VCaP (cell line): Measurements from ENCODE around the gene BTBD9.

ENCODE experiments used
- H3K27ac ChIP-seq: fragments of 450-650 bp; 2 replicates; pipeline ENCODE4 v1.5.1; 2017
- TF ChIP-seq, protein P1 (sequence below): fragments of 450-650 bp; conservative IDR thresholded peaks from 2 replicates; pipeline ENCODE4 v1.5.1; 2017; ENCODE audit warnings: mild to moderate bottlenecking, moderate library complexity

The BTBD9 gene

DNA sequence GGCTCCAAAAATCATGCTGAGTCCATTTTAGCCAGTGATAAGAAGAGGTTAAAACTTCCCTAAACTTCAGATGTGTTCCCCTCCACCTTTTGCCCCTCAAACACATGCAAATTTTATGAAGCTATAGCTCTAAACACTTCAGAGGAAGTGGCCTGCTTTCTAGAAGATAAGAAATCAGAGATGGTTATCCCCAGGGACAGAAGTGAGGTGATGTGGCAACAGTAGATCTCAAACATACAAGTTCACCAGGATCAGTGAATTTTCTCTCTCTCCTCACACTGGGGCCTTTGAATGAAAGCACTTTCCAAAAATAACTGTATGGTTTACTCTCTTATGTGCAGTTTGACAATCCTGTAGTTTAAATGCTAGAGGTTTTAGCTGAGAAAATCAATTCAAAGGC, 332.0 kb downstream of the BTBD9 start:
- H3K27ac ChIP-seq, result peak overlapping the region; percentile 95
- TF ChIP-seq, protein P1, sequence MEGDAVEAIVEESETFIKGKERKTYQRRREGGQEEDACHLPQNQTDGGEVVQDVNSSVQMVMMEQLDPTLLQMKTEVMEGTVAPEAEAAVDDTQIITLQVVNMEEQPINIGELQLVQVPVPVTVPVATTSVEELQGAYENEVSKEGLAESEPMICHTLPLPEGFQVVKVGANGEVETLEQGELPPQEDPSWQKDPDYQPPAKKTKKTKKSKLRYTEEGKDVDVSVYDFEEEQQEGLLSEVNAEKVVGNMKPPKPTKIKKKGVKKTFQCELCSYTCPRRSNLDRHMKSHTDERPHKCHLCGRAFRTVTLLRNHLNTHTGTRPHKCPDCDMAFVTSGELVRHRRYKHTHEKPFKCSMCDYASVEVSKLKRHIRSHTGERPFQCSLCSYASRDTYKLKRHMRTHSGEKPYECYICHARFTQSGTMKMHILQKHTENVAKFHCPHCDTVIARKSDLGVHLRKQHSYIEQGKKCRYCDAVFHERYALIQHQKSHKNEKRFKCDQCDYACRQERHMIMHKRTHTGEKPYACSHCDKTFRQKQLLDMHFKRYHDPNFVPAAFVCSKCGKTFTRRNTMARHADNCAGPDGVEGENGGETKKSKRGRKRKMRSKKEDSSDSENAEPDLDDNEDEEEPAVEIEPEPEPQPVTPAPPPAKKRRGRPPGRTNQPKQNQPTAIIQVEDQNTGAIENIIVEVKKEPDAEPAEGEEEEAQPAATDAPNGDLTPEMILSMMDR, result no peak

DNA sequence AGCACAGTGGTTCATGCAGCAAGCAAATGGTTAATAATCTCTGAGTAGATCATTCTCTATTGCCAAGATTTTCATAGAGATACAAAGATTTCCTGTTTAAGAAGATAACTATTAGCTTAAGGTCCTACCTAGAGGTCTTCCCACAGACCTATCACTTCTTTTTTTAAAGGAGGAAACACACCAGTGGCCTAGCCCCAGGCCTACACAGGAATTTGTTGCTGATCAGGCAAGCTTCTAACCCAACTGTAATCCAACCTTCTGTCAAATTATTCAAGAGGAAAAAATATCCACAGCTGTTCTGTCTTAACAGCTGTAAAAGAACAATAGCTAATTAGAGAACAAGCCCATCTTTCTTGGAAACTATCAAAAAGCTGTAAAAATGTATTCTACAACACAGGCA, 332.8 kb downstream of the BTBD9 start:
- H3K27ac ChIP-seq, result peak overlapping the region; percentile 95
- TF ChIP-seq, protein P1, result no peak

DNA sequence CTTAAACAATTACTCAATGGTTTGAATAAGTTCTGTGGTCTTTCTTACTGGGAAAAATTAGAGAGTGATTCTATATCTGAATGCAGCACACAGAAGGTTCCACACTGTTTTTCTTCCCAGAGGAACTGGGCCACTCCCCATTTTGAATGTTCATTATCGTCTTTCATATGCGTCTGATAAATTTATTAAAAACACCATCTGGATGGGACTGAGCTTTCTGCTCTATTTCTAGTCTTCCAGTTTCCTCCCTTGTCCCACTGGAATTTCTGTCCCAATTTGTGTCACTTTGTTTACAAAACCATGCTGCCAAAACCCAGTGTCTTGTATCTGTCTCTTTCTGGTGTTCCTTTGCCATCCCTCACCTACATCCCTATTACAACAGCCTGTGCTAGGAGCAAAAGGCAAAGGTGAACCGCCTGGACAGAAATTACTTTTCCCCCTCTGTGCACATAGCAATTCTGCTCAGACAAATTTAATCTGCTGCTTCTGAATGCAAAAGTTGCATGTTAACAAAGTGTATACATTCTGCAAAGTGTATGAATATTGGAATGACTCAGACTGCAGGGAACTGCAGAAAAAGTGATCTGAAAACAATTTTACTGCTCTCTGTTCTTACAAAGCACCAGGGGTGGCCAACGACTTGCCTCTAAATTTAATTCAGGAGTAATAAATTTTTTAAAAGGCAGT, 333.6 kb downstream of the BTBD9 start:
- TF ChIP-seq, protein P1, result no peak

DNA sequence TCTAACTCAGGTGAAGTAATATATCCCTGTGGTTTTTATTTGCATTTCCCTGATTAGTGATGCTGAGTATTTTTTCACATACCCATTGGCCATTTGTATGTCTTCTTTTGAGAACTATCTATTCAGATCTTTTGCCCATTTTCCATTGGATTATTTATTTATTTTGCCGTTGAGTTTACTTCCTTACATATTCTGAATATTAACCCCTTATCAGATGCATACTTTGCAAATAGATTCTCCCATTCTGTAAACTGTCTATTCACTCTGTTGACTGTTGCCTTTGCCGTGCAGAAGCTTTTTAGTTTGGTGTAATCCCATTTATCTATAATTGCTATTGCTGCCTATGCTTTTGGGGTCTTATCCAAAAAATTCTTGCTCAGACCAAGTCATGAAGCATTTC, 336.9 kb downstream of the BTBD9 start:
- H3K27ac ChIP-seq, result no peak overlapping the region
- TF ChIP-seq, protein P1, result no peak

More for the DNA sequence above, 333.6 kb downstream of the BTBD9 start:
- H3K27ac ChIP-seq, result peak overlapping the region; percentile 95

DNA sequence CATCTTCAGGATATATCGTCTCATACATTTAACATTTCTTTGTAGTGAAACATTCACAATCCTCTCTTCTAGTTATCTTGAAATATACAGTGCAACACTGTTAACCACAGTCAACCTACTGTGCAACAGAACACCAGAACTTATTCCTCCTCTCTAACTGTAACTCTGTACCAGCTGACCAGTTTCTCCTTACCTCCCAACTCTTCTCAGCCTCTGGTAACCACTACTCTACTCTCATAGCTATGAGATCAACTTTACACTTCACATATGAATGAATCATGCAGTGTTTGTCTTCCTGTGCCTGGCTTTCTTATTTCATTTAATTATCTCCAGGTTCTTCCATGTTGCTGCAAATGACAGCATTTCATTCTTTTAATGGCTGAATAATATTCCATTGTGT, 337.6 kb downstream of the BTBD9 start:
- no peak overlapping the region for H3K27ac ChIP-seq
- TF ChIP-seq, protein P1, result no peak

DNA sequence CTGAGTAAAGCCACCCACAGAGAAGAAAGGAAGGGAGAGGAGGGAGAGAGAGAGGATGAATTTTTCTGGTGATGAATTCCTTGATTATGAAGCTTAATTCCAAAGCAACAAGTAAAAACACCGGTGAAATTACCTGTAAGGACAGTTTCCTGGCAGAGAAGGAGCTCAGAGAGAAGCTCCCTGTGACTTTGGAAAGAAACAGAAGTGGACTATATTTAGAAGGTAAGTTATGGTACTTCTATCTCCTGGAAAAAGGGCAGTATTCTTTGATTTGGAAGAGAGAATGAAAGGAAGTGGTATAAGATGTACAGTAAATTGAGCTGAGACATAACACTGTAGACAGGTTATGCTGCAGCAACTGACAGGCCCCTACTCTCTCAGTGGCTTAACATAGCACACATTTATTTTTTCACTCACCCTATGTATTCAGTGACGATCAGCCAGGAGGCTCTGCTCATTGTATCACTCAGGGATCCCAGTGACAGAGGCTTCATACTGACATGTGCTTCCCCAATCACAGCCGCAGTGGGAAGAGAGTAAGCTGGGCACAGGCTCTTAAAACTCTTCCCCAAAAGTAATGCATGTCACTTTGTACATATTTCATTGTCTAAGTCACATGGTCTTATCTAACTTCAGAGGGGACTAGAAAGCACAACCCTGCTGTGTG, 349.5 kb downstream of the BTBD9 start:
- TF ChIP-seq, protein P1, result no peak
- H3K27ac ChIP-seq, result no peak overlapping the region

DNA sequence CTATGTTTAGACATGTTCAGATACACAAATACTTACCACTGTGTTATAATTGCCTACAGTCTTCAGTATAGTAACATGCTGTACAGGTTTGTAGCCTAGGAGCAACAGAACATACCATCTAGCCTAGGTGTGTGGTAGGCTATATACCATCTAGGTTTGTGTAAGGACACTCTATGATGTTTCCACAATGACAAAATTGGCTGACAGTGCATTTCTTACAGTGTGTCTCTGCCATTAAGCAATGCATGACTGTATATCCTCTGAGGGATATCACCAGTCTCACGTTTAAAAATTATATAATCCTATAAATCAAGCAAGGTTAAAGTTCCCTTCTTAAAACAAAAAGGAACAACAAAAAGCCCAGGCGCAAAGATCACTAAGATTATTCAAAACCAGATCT, 352.2 kb downstream of the BTBD9 start:
- TF ChIP-seq, protein P1, result no peak
- H3K27ac ChIP-seq, result no peak overlapping the region
